ENCODE measurements around the gene ARMCX5. TPM values are rescaled to one million over a fixed set of nuclear protein-coding genes. Genes with fewer than 3 reads are reported as not detected.

Gene ARMCX5
- total RNA-seq = 17.9 and 18.0 TPM in 2 replicates

DNA sequence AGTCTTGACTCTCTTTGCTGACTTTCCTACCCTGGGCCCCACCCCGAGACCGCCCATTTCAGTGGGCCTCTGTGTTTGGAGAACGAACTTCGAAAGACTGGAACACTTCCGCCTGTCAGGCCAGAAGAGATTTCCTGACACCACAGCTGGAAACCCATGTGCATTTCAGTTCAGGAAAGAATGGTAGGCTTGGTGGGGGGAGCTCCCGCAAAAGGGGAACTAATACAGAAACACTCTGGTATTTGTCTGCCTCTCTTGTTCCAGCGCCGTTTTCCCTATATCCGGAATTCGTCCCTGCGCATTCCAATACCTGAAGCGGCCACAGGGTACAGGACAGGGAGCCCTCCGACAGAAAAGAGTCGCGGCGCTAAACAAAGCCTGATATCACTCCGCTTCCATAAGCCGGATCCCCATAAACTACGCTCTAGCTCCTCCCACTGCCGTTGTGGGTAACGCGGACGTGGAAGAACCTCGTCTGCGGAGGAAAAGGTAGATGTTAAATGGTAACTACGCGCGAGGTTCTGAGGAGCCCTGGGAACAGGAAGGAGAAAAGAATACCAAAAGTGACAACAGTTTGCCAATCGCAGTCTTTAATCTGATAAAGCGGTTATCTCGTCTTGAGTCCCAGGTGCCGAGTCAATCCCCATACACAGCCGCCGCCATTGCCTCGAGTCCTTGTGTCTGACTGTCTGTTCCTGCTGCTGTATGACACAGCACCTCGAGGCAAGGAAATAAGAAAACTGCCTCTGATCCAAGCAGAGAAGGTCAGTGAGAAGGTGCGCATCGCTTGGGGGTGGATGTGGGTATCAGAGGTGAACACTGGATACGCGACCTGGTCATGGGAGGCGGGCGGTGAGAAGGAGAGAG, at the start of gene ARMCX5:
ARMCX5 (plus strand) TSS at position 432 of the 867 bp plus-strand sequence. CDS start 2,627 bp downstream, outside the sequence.

GRCh38 chrX:102651242-102652011, 52.1 kb downstream of the ARMCX5 start, which contains the start of gene GPRASP1:
TSS of gene GPRASP1 (plus strand) at chrX:102651483. CDS start at chrX:102653914, 2,431 bp downstream.

Other genes with a start within 250 kb of the ARMCX5 start
- gene NXF2B, start 159.5 kb upstream of the ARMCX5 start, total RNA-seq = not detected in 2 replicates
- gene TCP11X2, start 127.7 kb upstream of the ARMCX5 start, total RNA-seq = not detected in 2 replicates
- 0.85 and 0.92 TPM in 2 replicates for gene TMSB15A, start 82.8 kb upstream of the ARMCX5 start, total RNA-seq
- gene GPRASP1, start 52.0 kb downstream of the ARMCX5 start, total RNA-seq = 4.0 and 8.9 TPM in 2 replicates
- gene GPRASP2, start 112.9 kb downstream of the ARMCX5 start, total RNA-seq = 13.8 and 16.0 TPM in 2 replicates
- 3.7 and 5.0 TPM in 2 replicates for gene GPRASP3, start 121.2 kb downstream of the ARMCX5 start, total RNA-seq